Measurements from ENCODE around the gene RNF227. TPM values are rescaled to one million over a fixed set of nuclear protein-coding genes. Genes with fewer than 3 reads are reported as not detected.

The RNF227 gene
- total and polyA plus RNA-seq, 2 experiments from 2014 or later: 0.42 to 1.4 TPM

DNA sequence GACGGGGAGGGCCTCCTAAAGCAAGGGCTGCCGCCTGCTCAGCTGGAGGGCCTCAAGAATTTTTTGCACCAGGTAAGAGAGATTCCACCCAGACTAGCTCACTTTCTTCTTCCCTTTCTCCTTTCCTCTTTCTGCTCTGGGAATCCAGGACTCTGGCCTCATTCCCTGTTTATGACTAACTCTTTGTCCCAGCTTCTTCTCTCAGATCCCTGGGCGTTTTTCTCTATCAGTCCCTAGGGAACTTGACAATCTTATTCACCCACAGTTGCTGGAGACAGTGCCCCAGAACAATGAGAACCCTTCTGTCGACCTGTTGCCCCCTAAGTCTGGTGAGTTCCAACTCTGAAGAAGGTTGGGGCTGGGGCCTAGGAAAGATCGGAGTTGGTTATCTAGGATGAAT lies 31.6 kb upstream of the RNF227 start (continued):
- TF ChIP-seq, protein P1, sequence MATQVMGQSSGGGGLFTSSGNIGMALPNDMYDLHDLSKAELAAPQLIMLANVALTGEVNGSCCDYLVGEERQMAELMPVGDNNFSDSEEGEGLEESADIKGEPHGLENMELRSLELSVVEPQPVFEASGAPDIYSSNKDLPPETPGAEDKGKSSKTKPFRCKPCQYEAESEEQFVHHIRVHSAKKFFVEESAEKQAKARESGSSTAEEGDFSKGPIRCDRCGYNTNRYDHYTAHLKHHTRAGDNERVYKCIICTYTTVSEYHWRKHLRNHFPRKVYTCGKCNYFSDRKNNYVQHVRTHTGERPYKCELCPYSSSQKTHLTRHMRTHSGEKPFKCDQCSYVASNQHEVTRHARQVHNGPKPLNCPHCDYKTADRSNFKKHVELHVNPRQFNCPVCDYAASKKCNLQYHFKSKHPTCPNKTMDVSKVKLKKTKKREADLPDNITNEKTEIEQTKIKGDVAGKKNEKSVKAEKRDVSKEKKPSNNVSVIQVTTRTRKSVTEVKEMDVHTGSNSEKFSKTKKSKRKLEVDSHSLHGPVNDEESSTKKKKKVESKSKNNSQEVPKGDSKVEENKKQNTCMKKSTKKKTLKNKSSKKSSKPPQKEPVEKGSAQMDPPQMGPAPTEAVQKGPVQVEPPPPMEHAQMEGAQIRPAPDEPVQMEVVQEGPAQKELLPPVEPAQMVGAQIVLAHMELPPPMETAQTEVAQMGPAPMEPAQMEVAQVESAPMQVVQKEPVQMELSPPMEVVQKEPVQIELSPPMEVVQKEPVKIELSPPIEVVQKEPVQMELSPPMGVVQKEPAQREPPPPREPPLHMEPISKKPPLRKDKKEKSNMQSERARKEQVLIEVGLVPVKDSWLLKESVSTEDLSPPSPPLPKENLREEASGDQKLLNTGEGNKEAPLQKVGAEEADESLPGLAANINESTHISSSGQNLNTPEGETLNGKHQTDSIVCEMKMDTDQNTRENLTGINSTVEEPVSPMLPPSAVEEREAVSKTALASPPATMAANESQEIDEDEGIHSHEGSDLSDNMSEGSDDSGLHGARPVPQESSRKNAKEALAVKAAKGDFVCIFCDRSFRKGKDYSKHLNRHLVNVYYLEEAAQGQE (IDR thresholded peaks at IDR 0.05; ENCODE audit: unreplicated experiment): no peak
- TF ChIP-seq EZH2phosphoT487 (IDR thresholded peaks at IDR 0.05; ENCODE audit: unreplicated experiment) (no peak), ZNF331 (CRISPR knock-in tag; IDR thresholded peaks at IDR 0.05; ENCODE audit: low read depth) (no peak), STAT1 (IDR thresholded peaks at IDR 0.05; ENCODE audit: unreplicated experiment) (no peak), CREB1 (CRISPR knock-in tag; IDR thresholded peaks at IDR 0.05; ENCODE audit: low read depth) (no peak), ZNF114 (CRISPR knock-in tag; IDR thresholded peaks at IDR 0.05) (no peak)
- TF ChIP-seq, protein P2, sequence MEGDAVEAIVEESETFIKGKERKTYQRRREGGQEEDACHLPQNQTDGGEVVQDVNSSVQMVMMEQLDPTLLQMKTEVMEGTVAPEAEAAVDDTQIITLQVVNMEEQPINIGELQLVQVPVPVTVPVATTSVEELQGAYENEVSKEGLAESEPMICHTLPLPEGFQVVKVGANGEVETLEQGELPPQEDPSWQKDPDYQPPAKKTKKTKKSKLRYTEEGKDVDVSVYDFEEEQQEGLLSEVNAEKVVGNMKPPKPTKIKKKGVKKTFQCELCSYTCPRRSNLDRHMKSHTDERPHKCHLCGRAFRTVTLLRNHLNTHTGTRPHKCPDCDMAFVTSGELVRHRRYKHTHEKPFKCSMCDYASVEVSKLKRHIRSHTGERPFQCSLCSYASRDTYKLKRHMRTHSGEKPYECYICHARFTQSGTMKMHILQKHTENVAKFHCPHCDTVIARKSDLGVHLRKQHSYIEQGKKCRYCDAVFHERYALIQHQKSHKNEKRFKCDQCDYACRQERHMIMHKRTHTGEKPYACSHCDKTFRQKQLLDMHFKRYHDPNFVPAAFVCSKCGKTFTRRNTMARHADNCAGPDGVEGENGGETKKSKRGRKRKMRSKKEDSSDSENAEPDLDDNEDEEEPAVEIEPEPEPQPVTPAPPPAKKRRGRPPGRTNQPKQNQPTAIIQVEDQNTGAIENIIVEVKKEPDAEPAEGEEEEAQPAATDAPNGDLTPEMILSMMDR (conservative IDR thresholded peaks at IDR 0.05; ENCODE audit: low read depth in 2 of 2): no peak
- TF ChIP-seq, protein P3, sequence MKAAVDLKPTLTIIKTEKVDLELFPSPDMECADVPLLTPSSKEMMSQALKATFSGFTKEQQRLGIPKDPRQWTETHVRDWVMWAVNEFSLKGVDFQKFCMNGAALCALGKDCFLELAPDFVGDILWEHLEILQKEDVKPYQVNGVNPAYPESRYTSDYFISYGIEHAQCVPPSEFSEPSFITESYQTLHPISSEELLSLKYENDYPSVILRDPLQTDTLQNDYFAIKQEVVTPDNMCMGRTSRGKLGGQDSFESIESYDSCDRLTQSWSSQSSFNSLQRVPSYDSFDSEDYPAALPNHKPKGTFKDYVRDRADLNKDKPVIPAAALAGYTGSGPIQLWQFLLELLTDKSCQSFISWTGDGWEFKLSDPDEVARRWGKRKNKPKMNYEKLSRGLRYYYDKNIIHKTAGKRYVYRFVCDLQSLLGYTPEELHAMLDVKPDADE (IDR thresholded peaks at IDR 0.05): no peak

DNA sequence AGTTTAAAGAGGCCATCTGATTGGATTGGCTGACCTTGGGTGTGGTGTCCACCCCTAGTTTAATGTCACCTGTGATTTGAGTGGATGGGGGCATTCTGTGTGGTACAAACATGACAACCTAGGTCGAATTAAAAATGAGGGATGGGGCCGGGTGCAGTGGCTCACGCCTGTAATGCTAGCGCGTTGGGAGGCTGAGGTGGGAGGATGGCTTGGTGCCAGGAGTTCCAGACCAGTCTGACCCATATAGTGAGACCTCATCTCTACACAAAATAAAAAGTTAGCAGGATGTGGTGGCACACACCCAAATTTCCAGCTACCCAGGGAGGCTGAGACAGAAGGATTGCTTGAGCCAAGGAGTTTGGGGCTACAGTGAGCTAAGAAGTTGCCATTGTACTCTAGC lies 30.4 kb upstream of the RNF227 start:
- no peak for ATAC-seq
- no peaks in the 10 kb centered on the region for H3K9me3 Mint-ChIP-seq
- no peak overlapping the region for H3K4me3 Mint-ChIP-seq
- H3K27ac ChIP-seq (ENCODE audit: low read depth): no peak overlapping the region
- DNase-seq (ENCODE audit: low spot score): no peak
- H4K20me1 ChIP-seq (replicated peaks; ENCODE audit: insufficient read depth): no peaks in the 10 kb centered on the region; the same call in 1 of the 2 replicates
- TF ChIP-seq, protein P2 (conservative IDR thresholded peaks at IDR 0.05; ENCODE audit: low read depth in 2 of 2): no peak
- H3K4me2 ChIP-seq: no peak overlapping the region
- H3K79me2 ChIP-seq (replicated peaks; ENCODE audit: insufficient read depth): no peaks in the 10 kb centered on the region
- H3K9me2 ChIP-seq (ENCODE audit: insufficient read depth): no peaks in the 10 kb centered on the region
- H3K4me1 ChIP-seq (ENCODE audit: insufficient read depth): no peaks in the 10 kb centered on the region
- no peak overlapping the region for H3K4me3 ChIP-seq
- no peaks in the 10 kb centered on the region for H3K4me1 Mint-ChIP-seq
- no peak overlapping the region for H2AFZ ChIP-seq
- no peak overlapping the region for H3K27ac Mint-ChIP-seq
- H3K27me3 ChIP-seq (ENCODE audit: insufficient read depth): no peaks in the 10 kb centered on the region
- peaks cover 3% of the 10 kb centered on the region for H3K36me3 ChIP-seq (ENCODE audit: insufficient read depth)
- H3F3A ChIP-seq (replicated peaks; ENCODE audit: low read depth): no peaks in the 10 kb centered on the region
- peaks cover 5% of the 10 kb centered on the region for H3K27me3 Mint-ChIP-seq (ENCODE audit: insufficient read depth, low read depth, poor library complexity)
- H3K36me3 Mint-ChIP-seq (ENCODE audit: low read depth): peaks cover 64% of the 10 kb centered on the region

Measured in GM23338 (cell line).